GM12891 (cell line): ENCODE results near the gene SHC4.

Experiments
- PAX5 ChIP-seq: IDR thresholded peaks from 2 replicates; pipeline ENCODE4 v1.6.1; 2011; ENCODE audit warnings: low read length, moderate library complexity, mild to moderate bottlenecking; ENCODE audit not compliant: insufficient read depth, severe bottlenecking
- POLR2A ChIP-seq: IDR thresholded peaks from 2 replicates; pipeline ENCODE4 v1.6.1; 2011; ENCODE audit warnings: low read depth, low read length, control low read depth
- POLR2AphosphoS5 ChIP-seq: IDR thresholded peaks from 2 replicates; pipeline ENCODE4 v1.6.1; 2011; ENCODE audit warnings: low read depth, low read length, control low read depth
- TAF1 ChIP-seq: IDR thresholded peaks from 2 replicates; pipeline ENCODE4 v1.6.1; 2011; ENCODE audit warnings: low read depth, low read length, control low read depth

DNA sequence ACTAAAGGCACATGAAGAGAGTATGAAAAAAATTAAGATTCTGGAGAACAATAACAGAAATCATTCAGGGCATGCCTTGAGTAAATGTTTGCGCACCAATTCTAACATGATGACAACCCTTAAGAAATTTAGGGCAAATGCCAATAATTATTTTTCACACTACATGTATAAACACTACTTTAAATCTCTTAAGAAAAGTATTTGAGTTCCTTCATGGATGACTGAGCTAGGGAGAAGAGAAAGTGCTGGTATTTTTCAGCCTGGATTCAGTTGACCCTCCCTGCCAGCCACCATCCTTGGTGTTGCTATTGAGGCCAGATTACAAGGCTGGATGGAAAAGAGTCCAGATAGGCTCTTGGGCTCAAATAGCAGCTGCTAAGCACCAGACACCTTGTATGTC lies 93.8 kb downstream of the SHC4 start:
- no peak for TF ChIP-seq POLR2AphosphoS5
- TF ChIP-seq POLR2A, result no peak
- no peak for TF ChIP-seq PAX5
- no peak for TF ChIP-seq TAF1
